Activated CD8-positive, alpha-beta T cell treated with anti-CD3 and anti-CD28 coated beads, Interleukin-2, amount 10 ng/mL, durations not matched to agents 7 days and 5 days (primary cell): ENCODE measurements around the gene KREMEN1. TPM values are rescaled to one million over a fixed set of nuclear protein-coding genes. Genes with fewer than 3 reads are reported as not detected.

Experiments
- total RNA-seq, 2 experiments: library from RNA; stranded (reverse); gene quantifications; one replicate each; pipeline ENCODE4 v1.2.3, GENCODE V29; 2021

The KREMEN1 gene
- total RNA-seq, 2 experiments from 2014 or later = 0.16 TPM; not detected in 1

Other genes starting within 250 kb of the KREMEN1 start
- gene ZNRF3, start 189.5 kb upstream of the KREMEN1 start, total RNA-seq = 1 to 10 TPM; 1.2 to 1.3 TPM
- gene C22orf31, start 11.2 kb upstream of the KREMEN1 start, total RNA-seq = not detected
- not detected for gene EMID1, start 132.9 kb downstream of the KREMEN1 start, total RNA-seq
- gene RHBDD3, start 194.9 kb downstream of the KREMEN1 start, total RNA-seq = 10 to 100 TPM; 30.0 to 34.7 TPM
- gene EWSR1, start 195.2 kb downstream of the KREMEN1 start, total RNA-seq = 100 to 1,000 TPM; 323 to 326 TPM
- gene GAS2L1, start 233.6 kb downstream of the KREMEN1 start, total RNA-seq = 10 to 100 TPM; 10.9 to 11.4 TPM
- 1 to 10 TPM; 1.4 to 1.6 TPM for gene RASL10A, start 242.7 kb downstream of the KREMEN1 start, total RNA-seq